Smooth muscle cell of the brain vasculature (primary cell): ENCODE measurements around the gene ADGRF5.

ENCODE experiments used
- DNase-seq: peaks from one replicate; pipeline ENCODE4 v3.0.0-alpha.2; 2012; ENCODE audit warnings: low read depth, low spot score

Gene ADGRF5

GRCh38 chr6:46921731-46922130 is at the start of gene ADGRF5:
Gene ADGRF5 (minus strand): TSS chr6:46921938. CDS start chr6:46906762, 15,176 bp downstream.
- no peak for DNase-seq

GRCh38 chr6:46969206-46969605 is 47.5 kb upstream of the ADGRF5 start:
- DNase-seq, result no peak

- DNase-seq, result no peak
Measured at GRCh38 chr6:46967826-46968349, 46.1 kb upstream of the ADGRF5 start.

GRCh38 chr6:46964716-46965519 is 43.2 kb upstream of the ADGRF5 start:
- no peak for DNase-seq

GRCh38 chr6:46963626-46964025 is 41.9 kb upstream of the ADGRF5 start:
- DNase-seq, result no peak

GRCh38 chr6:46963039-46963438 is 41.3 kb upstream of the ADGRF5 start:
- DNase-seq, result no peak

- no peak for DNase-seq
Measured at GRCh38 chr6:46961711-46962110, 40.0 kb upstream of the ADGRF5 start.

- no peak for DNase-seq
Measured at GRCh38 chr6:46961232-46961631, 39.5 kb upstream of the ADGRF5 start.

- DNase-seq, result no peak
Measured at GRCh38 chr6:46959419-46959818, 37.7 kb upstream of the ADGRF5 start.

GRCh38 chr6:46956409-46956808 is 34.7 kb upstream of the ADGRF5 start:
- DNase-seq, result no peak

- DNase-seq, result no peak
Measured at GRCh38 chr6:46954837-46955451, 33.2 kb upstream of the ADGRF5 start.

- no peak for DNase-seq
Measured at GRCh38 chr6:46953921-46954320, 32.2 kb upstream of the ADGRF5 start.

GRCh38 chr6:46949632-46950280 is 28.0 kb upstream of the ADGRF5 start:
- DNase-seq, result no peak

- DNase-seq, result no peak
Measured at GRCh38 chr6:46948699-46949098, 27.0 kb upstream of the ADGRF5 start.

- no peak for DNase-seq
Measured at GRCh38 chr6:46947497-46947896, 25.8 kb upstream of the ADGRF5 start.

GRCh38 chr6:46940433-46941226 is 18.9 kb upstream of the ADGRF5 start:
- DNase-seq, result no peak

- DNase-seq, result no peak
Measured at GRCh38 chr6:46937642-46938041, 15.9 kb upstream of the ADGRF5 start.

GRCh38 chr6:46935687-46936086 is 13.9 kb upstream of the ADGRF5 start:
- DNase-seq, result no peak

GRCh38 chr6:46933751-46934150 is 12.0 kb upstream of the ADGRF5 start:
- DNase-seq, result no peak

- no peak for DNase-seq
Measured at GRCh38 chr6:46932526-46933319, 11.0 kb upstream of the ADGRF5 start.

GRCh38 chr6:46931416-46931815 is 9.7 kb upstream of the ADGRF5 start:
- no peak for DNase-seq
